Sigmoid colon (tissue), 7 donors: Measurements from ENCODE around the gene ST3GAL2. TPM values are rescaled to one million over a fixed set of nuclear protein-coding genes. Genes with fewer than 3 reads are reported as not detected.

Experiments
- DNase-seq: peaks from one replicate; pipeline ENCODE4 v3.0.0-alpha.2; 2019
- H3K27ac ChIP-seq, 4 donors: fragments of 200-600 bp; sonication (generic); one replicate each; pipeline ENCODE4 v1.5.1; 2016 to 2019; ENCODE audit warnings: mild to moderate bottlenecking in 1 of 4
- H3K27me3 ChIP-seq, 3 donors: fragments of 200-600 bp; sonication (generic); one replicate each; pipeline ENCODE4 v1.5.1; 2019; ENCODE audit warnings: mild to moderate bottlenecking in 1 of 3
- H3K36me3 ChIP-seq, 4 donors: fragments of 200-600 bp; sonication (generic); one replicate each; pipeline ENCODE4 v1.5.1; 2016 to 2019
- H3K4me1 ChIP-seq, 4 donors: fragments of 200-600 bp; sonication (generic); one replicate each; pipeline ENCODE4 v1.5.1; 2017 to 2019
- H3K4me3 ChIP-seq, 4 donors: fragments of 200-600 bp; sonication (generic); one replicate each; pipeline ENCODE4 v1.5.1; 2017 to 2019; ENCODE audit warnings: mild to moderate bottlenecking in 2 of 4, moderate library complexity in 1 of 4
- H3K9me3 ChIP-seq, 4 donors: fragments of 200-600 bp in 3 of 4; sonication (generic) in 3 of 4; one replicate each; pipeline versions ENCODE4 v1.5.1 to v1.6.1; 2013 to 2019
- CTCF ChIP-seq, 4 experiments: fragments of 450-650 bp in 3 of 4; fragments of 200-600 bp in 1 of 4; IDR thresholded peaks; one replicate each; pipeline ENCODE4 v1.5.1; 2016 to 2019; ENCODE audit warnings: antibody characterized with exemption in 4 of 4, mild to moderate bottlenecking in 3 of 4, moderate library complexity in 2 of 4
- EP300 ChIP-seq, 4 donors: sonication (generic); formaldehyde crosslinking; IDR thresholded peaks; one replicate each; pipeline ENCODE4 v1.6.1; 2017; ENCODE audit warnings: antibody characterized with exemption in 4 of 4
- POLR2A ChIP-seq, 2 donors: fragments of 450-650 bp; IDR thresholded peaks; one replicate each; pipeline ENCODE4 v1.6.1; 2016; ENCODE audit warnings: antibody characterized with exemption in 2 of 2, mild to moderate bottlenecking in 2 of 2, moderate library complexity in 2 of 2
- POLR2AphosphoS5 ChIP-seq, 4 donors: sonication (generic); formaldehyde crosslinking; IDR thresholded peaks; one replicate each; pipeline ENCODE4 v1.6.1; 2017; ENCODE audit warnings: antibody characterized with exemption in 4 of 4
- WGBS, 2 donors: extraction: QIAGEN DNeasy Blood & Tissue Kit; methylation state at CpG; one replicate each; pipeline ENCODE4 v1.1.7; 2013; 5-methylcytosine and 5-hydroxymethylcytosine counted together
- intact Hi-C: fragments of 100-400 bp; cut with DNase I; formaldehyde crosslinking; loops from one replicate; pipeline ENCODE4 v1.15.1; 2023
- polyA plus RNA-seq, 3 donors: library from polyadenylated mRNA; stranded (reverse); fragments of 200-250 nt; gene quantifications; one replicate each; pipeline ENCODE4 v1.2.3, GENCODE V29; 2013
- total RNA-seq, 4 donors: library from RNA; depleted of rRNA; stranded (reverse); fragments of >200 nt; gene quantifications; one replicate each; pipeline ENCODE4 v1.1.0, GENCODE V29; 2016
- donor health status: healthy with polysubstance abuse.
- donor health status: Bipolar disorder and iron deficiency.
- donor health status: healthy.

Gene ST3GAL2
- total and polyA plus RNA-seq, 7 donors = 2.3 to 21.3 (median 14.0) TPM

- intact Hi-C loops = no loop called here
These were observed 39.5 kb downstream of the ST3GAL2 start for GRCh38 chr16:70399381-70399780.

GRCh38 chr16:70398177-70398743, 40.6 kb downstream of the ST3GAL2 start:
- peaks cover 6 to 27% (median 10%) of the 10 kb centered on the region in 4 donors for H3K36me3 ChIP-seq
- no peaks in the 10 kb centered on the region for H3K4me1 ChIP-seq
- no peak overlapping the region for H3K27ac ChIP-seq
- DNase-seq = no peak
- 93% methylated on average over 30 of the region's 30 CpGs for WGBS, 2 donors
- H3K4me3 ChIP-seq = no peak overlapping the region
- intact Hi-C loops = no loop called here
- TF ChIP-seq POLR2A (IDR thresholded peaks at IDR 0.05) (no peak), EP300 (IDR thresholded peaks at IDR 0.05) (no peak), POLR2AphosphoS5 (IDR thresholded peaks at IDR 0.05) (no peak), CTCF (IDR thresholded peaks at IDR 0.05) (no peak)
- no peaks in the 10 kb centered on the region for H3K9me3 ChIP-seq
- H3K27me3 ChIP-seq = no peaks in the 10 kb centered on the region

More at GRCh38 chr16:70399381-70399780, 39.5 kb downstream of the ST3GAL2 start:
- Histone ChIP-seq H3K4me1 (peaks cover 0 to 4% (median 0%) of the 10 kb centered on the region in 4 donors), H3K36me3 (peaks cover 6 to 25% (median 10%) of the 10 kb centered on the region in 4 donors), H3K4me3 (no peak overlapping the region), H3K9me3 (no peaks in the 10 kb centered on the region), H3K27me3 (no peaks in the 10 kb centered on the region), H3K27ac (no peak overlapping the region)
- no peak for TF ChIP-seq POLR2A (IDR thresholded peaks at IDR 0.05)
- TF ChIP-seq EP300 (IDR thresholded peaks at IDR 0.05) = no peak
- TF ChIP-seq POLR2AphosphoS5 (IDR thresholded peaks at IDR 0.05) = no peak
- DNase-seq = no peak
- 92 to 93% methylated on average over 8 of the region's 8 CpGs for WGBS, 2 donors

GRCh38 chr16:70396246-70396904, 42.5 kb downstream of the ST3GAL2 start:
- no peak for DNase-seq
- Histone ChIP-seq H3K27ac (no peak overlapping the region), H3K4me3 (no peak overlapping the region), H3K27me3 (no peaks in the 10 kb centered on the region), H3K9me3 (no peaks in the 10 kb centered on the region), H3K36me3 (peaks cover 6 to 36% (median 10%) of the 10 kb centered on the region in 4 donors), H3K4me1 (peaks cover 0 to 9% (median 0%) of the 10 kb centered on the region in 4 donors)
- intact Hi-C loops = no loop called here
- TF ChIP-seq EP300 (IDR thresholded peaks at IDR 0.05) (no peak), POLR2A (IDR thresholded peaks at IDR 0.05) (no peak), POLR2AphosphoS5 (IDR thresholded peaks at IDR 0.05) (no peak), CTCF (IDR thresholded peaks at IDR 0.05) (no peak)
- 71 to 88% methylated on average over 6 of the region's 6 CpGs for WGBS, 2 donors

- DNase-seq = no peak
- Histone ChIP-seq H3K27me3 (no peaks in the 10 kb centered on the region), H3K36me3 (peaks cover 6 to 34% (median 10%) of the 10 kb centered on the region in 4 donors), H3K4me3 (no peak overlapping the region), H3K4me1 (peaks cover 0 to 9% (median 0%) of the 10 kb centered on the region in 4 donors), H3K27ac (no peak overlapping the region), H3K9me3 (no peaks in the 10 kb centered on the region)
- intact Hi-C loops = no loop called here
- 29 to 58% methylated on average over 8 of the region's 8 CpGs for WGBS, 2 donors
- peak; percentile 33 to 65 (median 46) for TF ChIP-seq CTCF (IDR thresholded peaks at IDR 0.05)
- TF ChIP-seq POLR2AphosphoS5 (IDR thresholded peaks at IDR 0.05) = no peak
- TF ChIP-seq EP300 (IDR thresholded peaks at IDR 0.05) = no peak
These were observed 43.5 kb downstream of the ST3GAL2 start for GRCh38 chr16:70395345-70395901.

- intact Hi-C loops = no loop called here
- Histone ChIP-seq H3K4me3 (no peak overlapping the region), H3K36me3 (peaks cover 6 to 31% (median 10%) of the 10 kb centered on the region in 4 donors), H3K4me1 (peaks cover 0 to 9% (median 0%) of the 10 kb centered on the region in 4 donors), H3K27ac (no peak overlapping the region), H3K9me3 (no peaks in the 10 kb centered on the region), H3K27me3 (no peaks in the 10 kb centered on the region)
- no peak for TF ChIP-seq POLR2AphosphoS5 (IDR thresholded peaks at IDR 0.05)
- TF ChIP-seq POLR2A (IDR thresholded peaks at IDR 0.05) = no peak
- no peak for TF ChIP-seq EP300 (IDR thresholded peaks at IDR 0.05)
- no peak for TF ChIP-seq CTCF (IDR thresholded peaks at IDR 0.05)
- 92 to 95% methylated on average over 14 of the region's 14 CpGs for WGBS, 2 donors
- DNase-seq = no peak
These were observed 44.0 kb downstream of the ST3GAL2 start for GRCh38 chr16:70394853-70395252.
